ENCODE results near the gene RNF39.
A peak's percentile ranks its signal among the peaks of the same experiment; 100 is the strongest.
"Not testable (repeated sequence)": the region's sequence is repeated elsewhere in the genome, so short reads cannot be mapped to it uniquely, and the experiment has no call there.

Gene RNF39, protein sequence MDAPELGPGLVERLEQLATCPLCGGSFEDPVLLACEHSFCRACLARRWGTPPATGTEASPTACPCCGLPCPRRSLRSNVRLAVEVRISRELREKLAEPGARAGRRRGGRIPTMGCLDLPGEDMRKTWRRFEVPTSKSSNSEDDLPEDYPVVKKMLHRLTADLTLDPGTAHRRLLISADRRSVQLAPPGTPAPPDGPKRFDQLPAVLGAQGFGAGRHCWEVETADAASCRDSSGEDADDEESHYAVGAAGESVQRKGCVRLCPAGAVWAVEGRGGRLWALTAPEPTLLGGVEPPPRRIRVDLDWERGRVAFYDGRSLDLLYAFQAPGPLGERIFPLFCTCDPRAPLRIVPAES

DNA sequence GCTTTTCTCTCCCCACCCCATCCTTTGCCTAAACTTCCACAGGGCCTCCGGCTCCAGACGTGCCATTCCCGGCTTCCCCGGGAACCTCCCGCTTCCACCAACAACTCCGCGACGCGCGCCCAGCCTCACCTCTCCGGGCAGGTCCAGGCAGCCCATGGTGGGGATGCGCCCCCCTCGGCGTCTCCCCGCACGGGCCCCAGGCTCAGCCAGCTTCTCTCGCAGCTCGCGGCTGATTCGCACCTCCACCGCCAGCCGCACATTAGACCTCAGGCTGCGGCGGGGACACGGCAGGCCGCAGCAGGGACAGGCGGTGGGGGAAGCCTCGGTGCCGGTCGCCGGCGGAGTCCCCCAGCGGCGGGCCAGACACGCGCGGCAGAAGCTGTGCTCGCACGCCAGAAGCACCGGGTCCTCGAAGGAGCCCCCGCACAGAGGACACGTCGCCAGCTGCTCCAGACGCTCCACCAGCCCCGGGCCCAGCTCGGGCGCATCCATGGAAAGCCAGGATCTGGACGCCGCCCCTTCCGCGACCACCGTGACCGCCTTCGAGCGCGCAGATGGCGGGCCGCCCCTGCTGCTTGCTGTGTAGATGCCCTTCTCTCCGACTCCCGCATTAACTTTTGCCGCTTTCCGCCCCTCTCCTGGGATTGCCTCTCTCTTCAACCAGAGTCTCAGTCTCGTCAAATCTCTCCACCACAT, at the start of gene RNF39:
Gene RNF39, minus strand, starts transcription at position 676 of the 696 bp plus-strand sequence. Its CDS starts 184 bp downstream, at position 492.
- Histone ChIP-seq H3K27ac (ENCODE audit: low read depth, low read length) (no peak within 1 kb of the TSS), H3K79me2 (ENCODE audit: control insufficient read depth, insufficient read depth, low read length, unreplicated experiment) (no peaks in the 10 kb centered on the region), H3K4me1 (ENCODE audit: control insufficient read depth, insufficient read depth, low read length, unreplicated experiment) (peaks cover 18% of the 10 kb centered on the region), H3K36me3 (ENCODE audit: insufficient read depth, low read length) (no peaks in the 10 kb centered on the region), H3K4me3 (ENCODE audit: low read depth, low read length) (peak within 1 kb of the TSS; percentile 69), H2AFZ (ENCODE audit: low read length, unreplicated experiment) (no peak within 1 kb of the TSS), H3K27me3 (ENCODE audit: insufficient read depth, low read length) (peaks cover 86% of the 10 kb centered on the region)

DNA sequence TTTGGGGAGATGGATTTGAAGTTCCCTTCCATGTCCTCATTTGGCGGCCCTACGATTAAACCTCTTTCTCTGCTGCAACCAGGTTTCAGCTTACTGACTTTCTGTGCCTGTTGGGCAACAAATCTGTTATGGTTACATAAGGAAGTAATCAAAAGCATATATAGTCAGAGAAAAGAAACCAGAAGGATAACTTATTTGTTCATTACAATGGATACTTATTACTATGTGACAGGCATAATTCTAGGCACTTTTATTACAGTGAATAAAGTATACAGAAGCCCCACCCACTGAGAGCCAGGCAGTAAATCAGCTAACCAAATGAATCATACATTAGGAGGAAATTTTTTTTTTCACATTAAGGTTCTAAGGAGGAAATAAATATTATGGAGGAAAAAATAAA, 46.9 kb upstream of the RNF39 start:
- H3K27ac ChIP-seq (ENCODE audit: low read depth, low read length), result no peak overlapping the region
- H3K4me3 ChIP-seq (ENCODE audit: low read depth, low read length), result no peak overlapping the region
- H3K4me1 ChIP-seq (ENCODE audit: control insufficient read depth, insufficient read depth, low read length, unreplicated experiment), result peaks cover 7% of the 10 kb centered on the region

DNA sequence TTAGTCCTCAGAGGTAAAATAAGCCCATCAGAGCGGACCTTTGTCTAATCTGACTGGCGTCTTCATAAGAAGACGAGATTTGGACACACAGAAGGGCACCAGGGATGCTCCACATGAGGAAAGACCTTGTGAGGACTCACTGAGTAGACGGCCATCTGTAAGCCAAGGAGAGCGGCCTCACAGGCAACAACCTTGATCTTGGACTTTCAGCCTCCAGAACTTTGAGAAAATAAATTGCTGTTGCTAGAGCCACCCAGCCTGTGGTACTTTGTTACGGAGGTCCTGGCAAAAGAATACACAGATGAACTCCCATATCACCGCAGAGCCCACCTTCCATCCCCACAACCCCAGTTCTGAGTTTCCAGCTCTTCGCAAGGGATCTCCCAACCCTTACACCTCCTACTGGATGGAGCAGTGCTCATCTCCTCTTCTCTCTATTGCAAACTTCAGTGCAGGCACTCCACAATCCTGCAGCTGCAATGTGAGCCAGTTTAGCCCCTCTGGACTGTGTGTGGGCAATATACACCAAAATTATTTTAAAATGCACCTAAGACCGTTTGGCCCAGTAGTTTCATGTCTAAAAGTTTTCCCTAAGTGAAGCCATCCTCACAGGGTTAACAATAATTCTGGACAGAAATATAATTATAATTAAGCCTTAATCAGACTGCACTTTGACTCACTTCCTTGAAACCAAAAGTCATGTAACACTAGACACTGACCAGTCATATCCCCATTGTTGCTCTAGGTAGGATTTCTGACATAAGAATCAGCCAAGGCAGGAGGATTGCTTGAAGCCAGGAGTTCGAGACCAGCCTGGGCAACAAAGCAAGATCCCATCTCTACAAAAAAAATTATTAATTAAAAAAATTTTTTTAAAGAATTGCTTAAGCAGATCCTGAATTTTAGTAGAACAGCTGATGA, 46.1 kb upstream of the RNF39 start:
- Histone ChIP-seq H3K27me3 (ENCODE audit: insufficient read depth, low read length) (peaks cover 3% of the 10 kb centered on the region; the same call in 1 of the 2 replicates), H3K79me2 (ENCODE audit: control insufficient read depth, insufficient read depth, low read length, unreplicated experiment) (no peaks in the 10 kb centered on the region), H3K4me3 (ENCODE audit: low read depth, low read length) (no peak overlapping the region), H2AFZ (ENCODE audit: low read length, unreplicated experiment) (no peak overlapping the region), H3K27ac (ENCODE audit: low read depth, low read length) (no peak overlapping the region), H3K36me3 (ENCODE audit: insufficient read depth, low read length) (no peaks in the 10 kb centered on the region), H3K4me1 (ENCODE audit: control insufficient read depth, insufficient read depth, low read length, unreplicated experiment) (peaks cover 7% of the 10 kb centered on the region)

More for the DNA sequence above, 46.9 kb upstream of the RNF39 start:
- no peak overlapping the region for H2AFZ ChIP-seq (ENCODE audit: low read length, unreplicated experiment)
- no peaks in the 10 kb centered on the region for H3K79me2 ChIP-seq (ENCODE audit: control insufficient read depth, insufficient read depth, low read length, unreplicated experiment)
- peaks cover 10% of the 10 kb centered on the region for H3K27me3 ChIP-seq (ENCODE audit: insufficient read depth, low read length)
- H3K36me3 ChIP-seq (ENCODE audit: insufficient read depth, low read length), result no peaks in the 10 kb centered on the region

DNA sequence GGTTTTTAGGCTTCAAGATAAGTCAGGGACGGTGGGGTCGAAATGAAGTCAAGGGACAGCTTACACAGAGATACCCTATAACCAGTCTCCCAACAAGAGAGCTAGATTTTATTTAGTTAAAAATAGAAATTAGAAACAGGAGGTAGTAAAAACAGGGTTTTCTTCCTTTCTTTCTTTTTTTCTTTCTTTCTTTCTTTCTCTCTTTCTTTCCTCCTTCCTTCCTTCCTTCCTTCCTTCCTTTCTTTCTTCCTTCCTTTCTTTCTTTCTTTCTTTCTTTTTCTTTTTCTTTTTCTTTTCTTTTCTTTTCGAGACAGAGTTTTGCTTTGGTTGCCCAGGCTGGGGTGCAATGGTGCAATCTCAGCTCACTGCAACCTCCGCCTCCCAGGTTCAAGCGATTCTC, 43.1 kb upstream of the RNF39 start:
- not testable (repeated sequence) for H3K36me3 ChIP-seq (ENCODE audit: insufficient read depth, low read length); H3K4me3 ChIP-seq (ENCODE audit: low read depth, low read length); H3K4me1 ChIP-seq (ENCODE audit: control insufficient read depth, insufficient read depth, low read length, unreplicated experiment); H3K27ac ChIP-seq (ENCODE audit: low read depth, low read length); H2AFZ ChIP-seq (ENCODE audit: low read length, unreplicated experiment); H3K79me2 ChIP-seq (ENCODE audit: control insufficient read depth, insufficient read depth, low read length, unreplicated experiment); H3K27me3 ChIP-seq (ENCODE audit: insufficient read depth, low read length)

DNA sequence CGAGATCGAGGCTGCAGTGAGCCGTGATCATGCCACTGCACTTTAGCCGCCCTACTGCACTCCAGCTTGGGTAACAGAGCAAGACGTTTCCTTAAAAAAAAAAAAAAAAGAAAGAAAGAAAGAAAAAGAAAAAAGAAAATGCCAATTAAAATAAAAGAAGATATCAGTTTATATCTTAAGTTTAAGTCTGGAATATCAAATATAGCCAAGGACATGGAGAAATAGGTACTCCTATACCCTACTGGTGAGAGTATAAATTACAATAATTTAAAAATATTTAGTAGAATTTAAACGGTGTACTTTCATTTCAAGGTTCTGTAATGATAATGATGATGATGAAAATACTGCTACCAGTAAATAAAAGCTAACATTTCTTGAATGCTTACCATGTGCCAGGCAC, 41.2 kb upstream of the RNF39 start:
- H3K27ac ChIP-seq (ENCODE audit: low read depth, low read length), result no peak overlapping the region
- peaks cover 4% of the 10 kb centered on the region for H3K4me1 ChIP-seq (ENCODE audit: control insufficient read depth, insufficient read depth, low read length, unreplicated experiment)
- no peaks in the 10 kb centered on the region for H3K36me3 ChIP-seq (ENCODE audit: insufficient read depth, low read length)
- no peaks in the 10 kb centered on the region for H3K79me2 ChIP-seq (ENCODE audit: control insufficient read depth, insufficient read depth, low read length, unreplicated experiment)
- no peak overlapping the region for H2AFZ ChIP-seq (ENCODE audit: low read length, unreplicated experiment)
- H3K27me3 ChIP-seq (ENCODE audit: insufficient read depth, low read length), result peaks cover 27% of the 10 kb centered on the region
- no peak overlapping the region for H3K4me3 ChIP-seq (ENCODE audit: low read depth, low read length)

DNA sequence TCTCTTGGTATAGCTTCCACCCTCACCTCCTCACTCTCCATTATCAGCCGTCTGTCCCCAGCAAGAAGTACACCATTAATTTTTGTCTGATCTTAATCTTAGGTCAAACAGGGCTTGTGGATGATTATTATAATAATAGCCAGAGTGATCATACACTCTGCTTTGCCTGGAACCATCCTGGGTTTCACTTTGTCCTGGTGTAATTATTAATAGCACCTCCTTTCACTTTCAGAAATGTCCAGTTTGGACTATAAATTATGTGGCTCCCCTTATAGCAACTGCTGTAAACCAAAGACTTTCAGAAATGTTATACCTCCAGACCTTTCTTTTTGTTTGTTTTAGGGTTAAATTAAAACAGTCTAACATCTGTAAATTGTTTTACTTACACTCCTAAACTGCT, 38.3 kb upstream of the RNF39 start:
- peaks cover 4% of the 10 kb centered on the region for H3K4me1 ChIP-seq (ENCODE audit: control insufficient read depth, insufficient read depth, low read length, unreplicated experiment)
- no peak overlapping the region for H2AFZ ChIP-seq (ENCODE audit: low read length, unreplicated experiment)
- peaks cover 44% of the 10 kb centered on the region for H3K27me3 ChIP-seq (ENCODE audit: insufficient read depth, low read length)

DNA sequence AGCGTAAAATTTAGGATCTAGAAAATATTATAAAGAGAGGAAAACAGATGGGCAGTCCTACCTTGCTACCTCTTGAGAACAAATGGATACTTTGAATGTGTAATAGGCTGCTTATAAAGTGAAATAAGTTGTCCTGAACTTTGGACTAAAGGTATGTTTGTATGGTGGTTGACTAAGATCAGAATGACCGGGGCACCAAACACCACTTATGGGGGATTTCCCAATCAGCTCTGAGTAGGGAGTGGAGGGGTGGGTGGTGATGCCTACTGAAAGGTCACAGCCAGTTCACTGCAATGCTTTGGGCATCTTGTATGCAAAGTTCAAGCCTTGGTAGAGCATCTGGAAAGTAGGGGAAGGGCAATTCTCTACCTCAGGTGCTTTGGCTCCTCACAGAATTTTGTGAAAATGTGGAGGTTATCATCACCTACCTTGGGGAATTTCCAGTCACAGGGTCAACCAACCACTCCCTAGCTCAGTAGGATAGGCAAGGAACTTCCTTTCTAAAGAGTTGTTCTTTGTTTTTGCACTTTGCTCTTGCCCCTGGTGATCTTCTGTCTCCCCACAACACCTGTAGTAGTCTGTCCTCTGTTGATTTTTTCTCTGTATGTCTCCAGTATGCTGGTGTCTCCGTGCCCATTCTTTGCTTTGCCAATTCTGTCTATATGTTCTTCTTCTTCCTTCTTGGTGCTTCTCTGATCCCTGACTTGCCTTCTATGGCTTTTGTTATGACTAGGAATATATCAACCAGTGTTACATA, 37.6 kb upstream of the RNF39 start, which contains the start of gene TRIM31:
Gene TRIM31, minus strand, starts transcription at position 88 of the 757 bp plus-strand sequence. CDS start 285 bp downstream, outside the sequence.
- no peaks in the 10 kb centered on the region for H3K79me2 ChIP-seq (ENCODE audit: control insufficient read depth, insufficient read depth, low read length, unreplicated experiment)
- H3K4me1 ChIP-seq (ENCODE audit: control insufficient read depth, insufficient read depth, low read length, unreplicated experiment), result peaks cover 4% of the 10 kb centered on the region
- H2AFZ ChIP-seq (ENCODE audit: low read length, unreplicated experiment), result no peak within 1 kb of the TSS
- H3K27ac ChIP-seq (ENCODE audit: low read depth, low read length), result no peak within 1 kb of the TSS
- H3K36me3 ChIP-seq (ENCODE audit: insufficient read depth, low read length), result no peaks in the 10 kb centered on the region
- peaks cover 47% of the 10 kb centered on the region for H3K27me3 ChIP-seq (ENCODE audit: insufficient read depth, low read length)
- H3K4me3 ChIP-seq (ENCODE audit: low read depth, low read length), result no peak within 1 kb of the TSS

More for the DNA sequence above, 38.3 kb upstream of the RNF39 start:
- H3K79me2 ChIP-seq (ENCODE audit: control insufficient read depth, insufficient read depth, low read length, unreplicated experiment), result no peaks in the 10 kb centered on the region
- no peaks in the 10 kb centered on the region for H3K36me3 ChIP-seq (ENCODE audit: insufficient read depth, low read length)
- no peak overlapping the region for H3K27ac ChIP-seq (ENCODE audit: low read depth, low read length)
- no peak overlapping the region for H3K4me3 ChIP-seq (ENCODE audit: low read depth, low read length)

DNA sequence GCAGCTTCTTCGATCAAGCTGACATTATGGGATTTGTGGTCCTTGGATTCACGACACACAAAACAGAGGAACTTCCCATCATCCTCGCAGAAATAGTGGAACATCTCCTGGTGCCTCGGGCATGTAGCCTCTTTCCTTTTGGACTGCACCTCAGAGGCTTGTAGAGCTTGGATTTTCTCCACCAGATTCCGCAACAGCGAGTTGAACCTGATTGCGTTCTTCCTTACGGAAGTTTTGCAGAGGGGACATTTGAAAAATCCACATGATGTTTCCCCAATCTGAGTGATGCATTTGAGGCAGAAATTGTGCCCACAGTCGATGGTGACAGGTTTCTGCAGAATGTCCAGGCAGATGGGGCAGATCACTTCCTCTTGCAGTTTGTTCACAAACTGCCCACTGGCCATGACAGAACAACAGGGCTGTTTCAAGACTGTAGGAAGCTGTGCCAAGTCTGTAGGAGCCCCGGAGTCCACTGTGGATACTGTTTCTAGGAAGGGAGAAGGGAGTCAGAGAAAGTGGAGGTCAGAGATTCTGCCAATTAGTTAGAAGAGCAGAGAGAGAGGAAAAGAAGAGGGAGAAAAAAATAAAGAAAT, 36.9 kb upstream of the RNF39 start:
- H3K4me3 ChIP-seq (ENCODE audit: low read depth, low read length), result no peak overlapping the region
- no peak overlapping the region for H2AFZ ChIP-seq (ENCODE audit: low read length, unreplicated experiment)
- H3K27me3 ChIP-seq (ENCODE audit: insufficient read depth, low read length), result peaks cover 47% of the 10 kb centered on the region
- no peaks in the 10 kb centered on the region for H3K79me2 ChIP-seq (ENCODE audit: control insufficient read depth, insufficient read depth, low read length, unreplicated experiment)
- H3K27ac ChIP-seq (ENCODE audit: low read depth, low read length), result no peak overlapping the region
- H3K4me1 ChIP-seq (ENCODE audit: control insufficient read depth, insufficient read depth, low read length, unreplicated experiment), result peaks cover 4% of the 10 kb centered on the region
- H3K36me3 ChIP-seq (ENCODE audit: insufficient read depth, low read length), result no peaks in the 10 kb centered on the region

- H3K27ac ChIP-seq (ENCODE audit: low read depth, low read length), result no peak overlapping the region
- H3K27me3 ChIP-seq (ENCODE audit: insufficient read depth, low read length), result peaks cover 47% of the 10 kb centered on the region
- no peak overlapping the region for H2AFZ ChIP-seq (ENCODE audit: low read length, unreplicated experiment)
- peaks cover 4% of the 10 kb centered on the region for H3K4me1 ChIP-seq (ENCODE audit: control insufficient read depth, insufficient read depth, low read length, unreplicated experiment)
- no peaks in the 10 kb centered on the region for H3K79me2 ChIP-seq (ENCODE audit: control insufficient read depth, insufficient read depth, low read length, unreplicated experiment)
- H3K4me3 ChIP-seq (ENCODE audit: low read depth, low read length), result no peak overlapping the region
- H3K36me3 ChIP-seq (ENCODE audit: insufficient read depth, low read length), result no peaks in the 10 kb centered on the region
Observed at GRCh38 chr6:30111266-30111856, 35.8 kb upstream of the RNF39 start.

All from ACC112 (cell line).